ES-I3 (cell line): ENCODE measurements around the gene SIAH3.

ENCODE experiments used
- H3K36me3 ChIP-seq: 2 replicates; pipeline ENCODE4 v1.6.1; 2013; ENCODE audit warnings: mild to moderate bottlenecking, low read length, control low read depth, moderate library complexity; ENCODE audit not compliant: insufficient read depth
- H3K4me1 ChIP-seq: 2 replicates; pipeline ENCODE4 v1.6.1; 2013; ENCODE audit warnings: mild to moderate bottlenecking, control low read depth, low read length; ENCODE audit not compliant: insufficient read depth
- H3K9ac ChIP-seq: 2 replicates; pipeline ENCODE4 v1.6.1; 2013; ENCODE audit warnings: low read depth, mild to moderate bottlenecking, low read length, moderate library complexity
- H3K9me3 ChIP-seq: 2 replicates; pipeline ENCODE4 v1.6.1; 2013; ENCODE audit warnings: mild to moderate bottlenecking, low read length, moderate library complexity; ENCODE audit not compliant: control insufficient read depth, insufficient read depth

The SIAH3 gene

GRCh38 chr13:45744979-45745378 lies 106.6 kb downstream of the SIAH3 start:
- H3K4me1 ChIP-seq: no peaks in the 10 kb centered on the region; the same call in 1 of the 2 replicates
- no peak overlapping the region for H3K9ac ChIP-seq
- H3K36me3 ChIP-seq: no peaks in the 10 kb centered on the region
- H3K9me3 ChIP-seq: no peaks in the 10 kb centered on the region

- H3K9ac ChIP-seq: no peak overlapping the region
- H3K9me3 ChIP-seq: no peaks in the 10 kb centered on the region
- H3K4me1 ChIP-seq: no peaks in the 10 kb centered on the region
- H3K36me3 ChIP-seq: no peaks in the 10 kb centered on the region
Measured at GRCh38 chr13:45742985-45743384, 108.6 kb downstream of the SIAH3 start.

GRCh38 chr13:45737571-45738017 lies 114.0 kb downstream of the SIAH3 start:
- Histone ChIP-seq H3K4me1 (no peaks in the 10 kb centered on the region), H3K9ac (no peak overlapping the region), H3K36me3 (no peaks in the 10 kb centered on the region), H3K9me3 (no peaks in the 10 kb centered on the region)

DNA sequence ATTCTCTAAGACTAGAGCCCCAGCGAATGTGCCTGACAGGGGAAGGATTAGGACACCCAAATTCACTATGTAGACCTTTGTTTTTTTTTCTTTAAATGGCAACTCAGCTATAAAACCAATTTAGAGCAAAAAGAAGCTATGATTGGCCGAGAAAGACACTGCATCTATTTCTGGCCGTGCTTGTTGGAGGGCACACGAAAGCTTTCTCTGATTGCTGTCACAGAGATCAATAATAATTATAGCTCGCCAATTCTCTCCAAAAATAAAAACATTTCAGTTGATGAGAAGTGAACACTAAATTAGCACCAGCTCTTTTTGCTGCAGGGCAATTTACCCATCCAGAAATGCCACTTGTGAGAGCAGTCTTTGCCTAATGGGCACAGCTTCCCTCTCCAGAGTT lies 118.2 kb downstream of the SIAH3 start:
- Histone ChIP-seq H3K9ac (no peak overlapping the region), H3K36me3 (no peaks in the 10 kb centered on the region), H3K9me3 (no peaks in the 10 kb centered on the region), H3K4me1 (no peaks in the 10 kb centered on the region)

DNA sequence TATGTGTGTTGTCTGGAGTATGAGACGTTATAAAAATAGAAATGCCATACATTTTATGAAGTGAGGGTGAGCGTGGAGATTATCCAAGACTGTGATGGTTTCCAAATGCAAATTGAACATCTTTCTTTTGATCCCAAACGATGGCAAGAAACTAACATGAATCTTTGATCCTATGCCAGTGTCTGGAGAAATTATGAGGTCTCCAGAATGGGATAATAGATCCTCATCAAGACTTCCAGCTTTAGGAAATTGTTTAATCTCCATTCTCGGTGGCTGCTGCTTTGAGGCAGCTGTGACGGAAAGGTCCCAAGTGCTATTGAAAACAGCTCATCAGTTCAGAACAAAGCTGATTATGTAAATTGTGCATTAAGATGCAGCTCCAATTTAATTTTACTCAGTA lies 118.6 kb downstream of the SIAH3 start:
- Histone ChIP-seq H3K9ac (no peak overlapping the region), H3K4me1 (no peaks in the 10 kb centered on the region), H3K9me3 (no peaks in the 10 kb centered on the region), H3K36me3 (no peaks in the 10 kb centered on the region)

DNA sequence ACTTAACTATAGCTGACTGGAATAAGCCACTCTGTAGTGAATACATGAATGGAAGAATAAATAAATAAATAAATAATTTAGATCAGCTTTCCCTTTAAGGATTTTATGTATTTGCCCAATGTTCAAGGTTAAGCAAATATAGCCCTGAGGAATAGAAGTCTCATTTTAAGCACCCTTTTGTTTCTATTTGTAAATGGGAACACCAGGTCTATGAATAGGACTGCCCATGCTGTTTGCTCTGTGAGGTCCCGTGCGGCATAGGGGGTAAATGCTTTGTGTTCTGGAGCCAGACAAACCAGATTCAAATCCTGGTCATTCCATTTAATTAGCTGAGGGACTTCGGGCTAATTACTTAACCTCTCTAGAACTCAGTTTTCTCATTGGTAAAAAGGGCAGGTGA lies 120.1 kb downstream of the SIAH3 start:
- Histone ChIP-seq H3K4me1 (no peaks in the 10 kb centered on the region), H3K9me3 (no peaks in the 10 kb centered on the region), H3K36me3 (no peaks in the 10 kb centered on the region), H3K9ac (no peak overlapping the region)

GRCh38 chr13:45728759-45729158 lies 122.8 kb downstream of the SIAH3 start:
- Histone ChIP-seq H3K36me3 (no peaks in the 10 kb centered on the region), H3K9me3 (no peaks in the 10 kb centered on the region), H3K9ac (no peak overlapping the region), H3K4me1 (no peaks in the 10 kb centered on the region)
